Kidney (tissue), 14 donors: ENCODE results near the gene USP9X. TPM values are rescaled to one million over a fixed set of nuclear protein-coding genes. Genes with fewer than 3 reads are reported as not detected.

Experiments
- DNase-seq, 5 donors: peaks; one replicate each; pipeline ENCODE4 v3.0.0-alpha.2; 2013 to 2020
- FAIRE-seq: peaks from 2 replicates; lab custom pipeline; 2012; peaks lifted over from hg19 to GRCh38; lab: Jason Lieb, UNC
- H3K27ac ChIP-seq, 2 donors: one replicate each; pipeline ENCODE4 v1.7.0; 2013; ENCODE audit warnings: low read depth in 2 of 2, low read length in 2 of 2, inconsistent platforms in 1 of 2
- H3K27me3 ChIP-seq: one replicate; pipeline ENCODE4 v1.7.1; 2013; ENCODE audit warnings: low read length, inconsistent platforms; ENCODE audit not compliant: control insufficient read depth, insufficient read depth
- H3K36me3 ChIP-seq, 3 donors: one replicate each; pipeline versions ENCODE4 v1.7.0 to v1.7.1; 2013; ENCODE audit warnings: low read length in 3 of 3, control low read depth in 1 of 3, inconsistent platforms in 1 of 3; ENCODE audit not compliant: insufficient read depth in 3 of 3, control insufficient read depth in 2 of 3
- H3K4me1 ChIP-seq, 3 donors: one replicate each; pipeline versions ENCODE4 v1.7.0 to v1.7.1; 2013; ENCODE audit warnings: low read length in 3 of 3, inconsistent platforms in 1 of 3, low read depth in 1 of 3; ENCODE audit not compliant: control insufficient read depth in 2 of 3, insufficient read depth in 2 of 3
- H3K4me3 ChIP-seq, 3 donors: one replicate each; pipeline versions ENCODE4 v1.7.0 to v1.8.1; 2013; ENCODE audit warnings: low read length in 3 of 3, control low read depth in 1 of 3, inconsistent platforms in 1 of 3
- H3K9ac ChIP-seq, 3 donors: one replicate each; pipeline versions ENCODE4 v1.7.0 to v1.7.1; 2013; ENCODE audit warnings: low read length in 3 of 3, control low read depth in 1 of 3, inconsistent platforms in 1 of 3
- H3K9me3 ChIP-seq, 3 donors: one replicate each; pipeline versions ENCODE4 v1.7.0 to v1.7.1; 2013; ENCODE audit warnings: low read length in 3 of 3, control low read depth in 1 of 3, inconsistent platforms in 1 of 3; ENCODE audit not compliant: control insufficient read depth in 2 of 3, insufficient read depth in 1 of 3
- CTCF ChIP-seq: IDR thresholded peaks from 3 replicates; pipeline ENCODE4 v1.5.1; 2012; ENCODE audit warnings: mild to moderate bottlenecking, moderate library complexity, borderline replicate concordance; ENCODE audit not compliant: insufficient read depth; ENCODE audit errors: extremely low read depth
- intact Hi-C: fragments of 100-400 bp; cut with DNase I; formaldehyde crosslinking; loops from one replicate; pipeline ENCODE4 v1.11.1; 2022
- polyA plus RNA-seq: library from polyadenylated mRNA; stranded (reverse); fragments of 350-450 nt; fragmentation: Illumina TruSeq; extraction: RNeasy Lipid Tissue Mini Kit (QIAGEN cat#74804); gene quantifications from one replicate; pipeline ENCODE4 v1.2.3, GENCODE V29; 2014; ENCODE audit warnings: low read depth, low replicate concordance; ENCODE audit not compliant: insufficient read depth
- total RNA-seq: library from RNA; stranded (reverse); fragmentation: NEBNext Ultra II Directional; extraction: Animal tissue kit (Norgen Biotek cat#: 25700); gene quantifications from one replicate; pipeline ENCODE4 v1.2.1, GENCODE V29; 2021
- donor health status: control.
- donor health status: control.
- donor health status: control.
- donor health status: control.
- donor health status: control.
- donor health status: DM: yes; HTN: yes; CAD: no.
- donor health status: Normal renal cell carcinoma (clear cell type).

Gene USP9X
- total and polyA plus RNA-seq, 2 donors from 2014 or later, result 12.0 to 86.8 TPM

GRCh38 chrX:41045960-41046567 is 39.2 kb upstream of the USP9X start:
- DNase-seq, result no peak
- FAIRE-seq, result no peak
- H3K27ac ChIP-seq, result no peak overlapping the region

GRCh38 chrX:41047878-41048534 is 37.2 kb upstream of the USP9X start:
- H3K4me3 ChIP-seq, result no peak overlapping the region
- intact Hi-C loops, result no loop called here
- H3K27me3 ChIP-seq, result no peaks in the 10 kb centered on the region
- DNase-seq (no peak), FAIRE-seq (no peak)
- no peaks in the 10 kb centered on the region for H3K9me3 ChIP-seq
- H3K4me1 ChIP-seq, result no peaks in the 10 kb centered on the region
- no peaks in the 10 kb centered on the region for H3K36me3 ChIP-seq
- no peak for TF ChIP-seq CTCF
- H3K27ac ChIP-seq, result no peak overlapping the region
- H3K9ac ChIP-seq, result no peak overlapping the region

More at GRCh38 chrX:41045960-41046567, 39.2 kb upstream of the USP9X start:
- no peaks in the 10 kb centered on the region for H3K36me3 ChIP-seq
- H3K4me1 ChIP-seq, result no peaks in the 10 kb centered on the region
- TF ChIP-seq CTCF, result no peak
- H3K9me3 ChIP-seq, result no peaks in the 10 kb centered on the region
- no peak overlapping the region for H3K9ac ChIP-seq
- H3K27me3 ChIP-seq, result no peaks in the 10 kb centered on the region
- H3K4me3 ChIP-seq, result no peak overlapping the region
- intact Hi-C loops, result no loop called here

- DNase-seq (no peak), FAIRE-seq (no peak)
- Histone ChIP-seq H3K9me3 (no peaks in the 10 kb centered on the region), H3K9ac (no peak overlapping the region), H3K27me3 (no peaks in the 10 kb centered on the region), H3K4me3 (no peak overlapping the region), H3K36me3 (no peaks in the 10 kb centered on the region), H3K4me1 (no peaks in the 10 kb centered on the region), H3K27ac (no peak overlapping the region)
- intact Hi-C loops, result no loop called here
- TF ChIP-seq CTCF, result no peak
Observed at GRCh38 chrX:41050359-41050758, 34.9 kb upstream of the USP9X start.
